GM23248 (cell line): ENCODE data around the gene GATAD2A.

ENCODE experiments used
- EZH2 ChIP-seq: fragments of 200-600 bp; sonication (generic); IDR thresholded peaks from 2 replicates; pipeline ENCODE4 v1.6.1; 2018; ENCODE audit warnings: antibody characterized with exemption, mild to moderate bottlenecking; ENCODE audit not compliant: insufficient read depth, poor library complexity, severe bottlenecking
- EZH2phosphoT487 ChIP-seq: fragments of 200-600 bp; sonication (generic); IDR thresholded peaks from 2 replicates; pipeline ENCODE4 v1.6.1; 2018; ENCODE audit warnings: antibody characterized with exemption, moderate library complexity, mild to moderate bottlenecking, low read depth; ENCODE audit not compliant: insufficient read depth

GRCh38 chr19:19546751-19547162 is 141.3 kb downstream of the GATAD2A start:
- TF ChIP-seq EZH2 (no peak), EZH2phosphoT487 (no peak)
